Smooth muscle cell (in vitro differentiated cells): ENCODE data around the gene HECTD2. TPM values are rescaled to one million over a fixed set of nuclear protein-coding genes. Genes with fewer than 3 reads are reported as not detected.

Source experiments
- DNase-seq: peaks from one replicate; lab custom pipeline; 2025; ENCODE audit not compliant: unreplicated experiment; lab: John Stamatoyannopoulos, UW
- H2AFZ ChIP-seq: fragments of 200-600 bp; sonication (generic); 2 replicates; pipeline ENCODE4 v1.6.0; 2016; ENCODE audit warnings: antibody characterized with exemption, low read depth, mild to moderate bottlenecking
- H3F3A ChIP-seq: fragments of 200-600 bp; sonication (generic); 2 replicates; pipeline ENCODE4 v1.6.0; 2017; ENCODE audit warnings: antibody characterized with exemption, low read depth
- H3K27ac ChIP-seq: fragments of 200-600 bp; sonication (generic); 2 replicates; pipeline ENCODE4 v1.5.1; 2016; ENCODE audit warnings: low read depth, mild to moderate bottlenecking
- H3K27me3 ChIP-seq: fragments of 200-600 bp; sonication (generic); 2 replicates; pipeline ENCODE4 v1.6.1; 2016; ENCODE audit warnings: low read depth, mild to moderate bottlenecking
- H3K36me3 ChIP-seq: fragments of 200-600 bp; sonication (generic); 2 replicates; pipeline ENCODE4 v1.5.1; 2016; ENCODE audit warnings: low read depth
- H3K4me1 ChIP-seq: fragments of 200-600 bp; sonication (generic); 2 replicates; pipeline ENCODE4 v1.5.1; 2016; ENCODE audit warnings: low read depth
- H3K4me2 ChIP-seq: fragments of 200-600 bp; sonication (generic); 2 replicates; pipeline ENCODE4 v1.6.0; 2016; ENCODE audit warnings: mild to moderate bottlenecking
- H3K4me3 ChIP-seq: fragments of 200-600 bp; sonication (generic); 2 replicates; pipeline ENCODE4 v1.5.1; 2016; ENCODE audit warnings: mild to moderate bottlenecking
- H3K79me2 ChIP-seq: fragments of 200-600 bp; sonication (generic); 2 replicates; pipeline ENCODE4 v1.6.0; 2016; ENCODE audit warnings: low read depth, mild to moderate bottlenecking
- H3K9ac ChIP-seq: fragments of 200-600 bp; sonication (generic); 2 replicates; pipeline ENCODE4 v1.6.0; 2016; ENCODE audit warnings: low read depth
- H3K9me3 ChIP-seq: fragments of 200-600 bp; sonication (generic); replicated peaks from 2 replicates; pipeline ENCODE4 v1.5.1; 2016; ENCODE audit warnings: low read depth
- H4K20me1 ChIP-seq: fragments of 200-600 bp; sonication (generic); 2 replicates; pipeline ENCODE4 v1.6.0; 2016; ENCODE audit warnings: low read depth
- whole genome bisulfite sequencing: methylation state at CpG from one replicate; pipeline ENCODE4 v1.1.7; 2016; ENCODE audit warnings: low lambda C conversion rate; 5-methylcytosine and 5-hydroxymethylcytosine counted together
- polyA plus RNA-seq: library from polyadenylated mRNA; unstranded; fragments of >200 nt; fragmentation: Nextera tagmentation; extraction: Ambion mirVana; gene quantifications from 2 replicates; pipeline ENCODE4 v1.2.1, GENCODE V29; 2016
- total RNA-seq: library from RNA; depleted of rRNA; stranded (reverse); fragments of >200 nt; gene quantifications from 2 replicates; pipeline ENCODE4 v1.2.3, GENCODE V29; 2014
- TF ChIP-seq, protein P1 (sequence below): fragments of 200-600 bp; sonication (generic); IDR thresholded peaks from 2 replicates; pipeline ENCODE4 v1.5.1; 2017; ENCODE audit warnings: borderline replicate concordance, mild to moderate bottlenecking, antibody characterized with exemption; ENCODE audit not compliant: insufficient read depth, poor library complexity, severe bottlenecking

Gene HECTD2
- total and polyA plus RNA-seq, 2 experiments from 2014 or later: 4.4 to 12.7 TPM

DNA sequence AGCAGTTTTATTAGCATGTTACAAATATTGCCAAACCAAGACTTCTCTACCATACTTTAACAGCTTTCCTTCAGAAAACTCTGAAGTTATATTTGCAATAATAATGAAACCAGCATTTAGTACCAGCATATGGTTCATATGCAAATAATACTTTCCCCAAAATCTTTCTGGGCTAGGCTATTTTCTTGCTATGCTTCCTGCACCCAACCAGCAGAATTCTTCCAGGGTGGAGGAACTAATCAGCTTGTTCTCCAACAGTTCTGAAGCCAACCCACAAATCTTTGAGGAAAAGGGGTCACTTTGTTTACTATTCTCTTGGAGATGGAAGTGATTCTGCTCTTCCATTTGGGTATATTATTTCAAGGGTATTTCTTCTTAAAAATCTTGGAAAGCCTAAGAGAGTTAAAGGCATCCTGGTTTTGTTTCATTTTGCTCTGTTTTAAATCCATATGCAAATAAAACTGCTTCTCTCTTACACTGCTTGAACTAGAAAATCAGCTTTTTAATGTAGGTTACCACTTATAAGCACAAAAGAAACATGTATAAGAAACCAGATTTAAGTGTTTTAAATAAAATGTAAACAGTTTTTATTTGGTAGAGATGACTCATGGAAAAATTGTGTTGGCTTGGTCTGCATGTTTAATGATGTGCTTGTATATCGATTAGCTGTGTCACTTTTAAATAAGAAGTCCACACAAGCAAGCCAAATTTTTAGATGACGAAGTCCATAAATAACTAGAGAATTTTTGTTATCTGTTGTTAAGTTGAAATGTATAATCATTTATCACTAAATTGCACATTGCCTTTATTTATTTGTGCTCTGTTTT is 103.7 kb downstream of the HECTD2 start:
- Histone ChIP-seq H3K27me3 (no peaks in the 10 kb centered on the region), H3K4me3 (no peak overlapping the region), H3F3A (peaks cover 12% of the 10 kb centered on the region), H4K20me1 (no peaks in the 10 kb centered on the region), H3K27ac (peak overlapping the region; percentile 88), H3K4me1 (peaks cover 7% of the 10 kb centered on the region), H3K4me2 (peak overlapping the region; percentile 61), H3K36me3 (peaks cover 6% of the 10 kb centered on the region), H2AFZ (peak overlapping the region; percentile 8), H3K9ac (no peak overlapping the region), H3K79me2 (no peaks in the 10 kb centered on the region), H3K9me3 (no peaks in the 10 kb centered on the region)
- TF ChIP-seq, protein P1, sequence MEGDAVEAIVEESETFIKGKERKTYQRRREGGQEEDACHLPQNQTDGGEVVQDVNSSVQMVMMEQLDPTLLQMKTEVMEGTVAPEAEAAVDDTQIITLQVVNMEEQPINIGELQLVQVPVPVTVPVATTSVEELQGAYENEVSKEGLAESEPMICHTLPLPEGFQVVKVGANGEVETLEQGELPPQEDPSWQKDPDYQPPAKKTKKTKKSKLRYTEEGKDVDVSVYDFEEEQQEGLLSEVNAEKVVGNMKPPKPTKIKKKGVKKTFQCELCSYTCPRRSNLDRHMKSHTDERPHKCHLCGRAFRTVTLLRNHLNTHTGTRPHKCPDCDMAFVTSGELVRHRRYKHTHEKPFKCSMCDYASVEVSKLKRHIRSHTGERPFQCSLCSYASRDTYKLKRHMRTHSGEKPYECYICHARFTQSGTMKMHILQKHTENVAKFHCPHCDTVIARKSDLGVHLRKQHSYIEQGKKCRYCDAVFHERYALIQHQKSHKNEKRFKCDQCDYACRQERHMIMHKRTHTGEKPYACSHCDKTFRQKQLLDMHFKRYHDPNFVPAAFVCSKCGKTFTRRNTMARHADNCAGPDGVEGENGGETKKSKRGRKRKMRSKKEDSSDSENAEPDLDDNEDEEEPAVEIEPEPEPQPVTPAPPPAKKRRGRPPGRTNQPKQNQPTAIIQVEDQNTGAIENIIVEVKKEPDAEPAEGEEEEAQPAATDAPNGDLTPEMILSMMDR: no peak
- no peak for DNase-seq
- WGBS: 38% methylated on average over 2 of the region's 2 CpGs

DNA sequence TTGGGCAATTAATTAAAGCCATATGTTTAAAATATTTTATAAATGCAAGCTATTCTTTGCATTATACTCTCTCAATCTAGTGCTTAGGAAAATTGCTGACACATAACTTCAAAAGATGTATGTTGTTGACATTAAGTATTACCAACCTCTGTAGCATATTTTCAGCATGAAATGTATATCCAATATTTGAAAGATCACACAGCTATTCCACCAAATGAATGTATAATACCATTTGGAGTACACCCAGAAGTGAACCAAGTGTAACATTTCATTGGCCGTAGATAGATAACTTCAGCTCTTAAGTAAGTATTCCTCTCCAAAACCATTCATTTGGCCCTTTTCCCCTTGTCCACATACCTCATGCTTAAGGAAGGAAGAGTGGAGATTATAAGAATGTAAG is 104.6 kb downstream of the HECTD2 start:
- no peak overlapping the region for H3K4me3 ChIP-seq

DNA sequence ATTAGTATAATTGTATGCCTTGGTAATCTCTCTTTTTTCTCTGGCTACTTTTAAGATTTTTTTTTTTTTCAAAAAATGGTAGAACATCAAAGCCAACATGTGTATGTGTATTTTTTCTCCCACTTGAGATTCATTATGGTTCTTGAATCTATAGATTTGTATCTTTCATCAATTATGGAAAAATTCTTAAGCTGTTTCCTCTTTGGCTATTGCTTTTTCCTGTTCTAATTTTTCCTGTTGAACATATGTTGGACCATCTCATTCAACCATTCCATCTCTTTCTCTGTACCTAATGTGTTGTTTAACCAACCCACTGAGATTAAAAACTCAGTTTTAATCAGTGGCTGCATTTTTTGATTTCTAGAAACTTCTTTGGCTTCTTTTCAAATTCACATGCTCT is 107.2 kb downstream of the HECTD2 start:
- Histone ChIP-seq H2AFZ (no peak overlapping the region), H4K20me1 (no peaks in the 10 kb centered on the region), H3K4me3 (no peak overlapping the region), H3K4me2 (no peak overlapping the region), H3K27ac (no peak overlapping the region), H3K9me3 (no peaks in the 10 kb centered on the region), H3K79me2 (no peaks in the 10 kb centered on the region), H3K4me1 (peaks cover 4% of the 10 kb centered on the region), H3K9ac (no peak overlapping the region), H3K36me3 (peaks cover 6% of the 10 kb centered on the region), H3K27me3 (no peaks in the 10 kb centered on the region), H3F3A (no peaks in the 10 kb centered on the region)
- TF ChIP-seq, protein P1: no peak
- DNase-seq: no peak

More for the DNA sequence above, 104.6 kb downstream of the HECTD2 start:
- TF ChIP-seq, protein P1: no peak
- Histone ChIP-seq H3F3A (peaks cover 12% of the 10 kb centered on the region), H3K27ac (peak overlapping the region; percentile 88), H3K36me3 (peaks cover 6% of the 10 kb centered on the region), H3K4me1 (peaks cover 7% of the 10 kb centered on the region), H4K20me1 (no peaks in the 10 kb centered on the region), H3K27me3 (no peaks in the 10 kb centered on the region), H3K79me2 (no peaks in the 10 kb centered on the region), H3K9me3 (no peaks in the 10 kb centered on the region), H3K4me2 (no peak overlapping the region), H2AFZ (no peak overlapping the region), H3K9ac (no peak overlapping the region)
- 87% methylated on average over 1 of the region's 1 CpG for WGBS
- DNase-seq: no peak

DNA sequence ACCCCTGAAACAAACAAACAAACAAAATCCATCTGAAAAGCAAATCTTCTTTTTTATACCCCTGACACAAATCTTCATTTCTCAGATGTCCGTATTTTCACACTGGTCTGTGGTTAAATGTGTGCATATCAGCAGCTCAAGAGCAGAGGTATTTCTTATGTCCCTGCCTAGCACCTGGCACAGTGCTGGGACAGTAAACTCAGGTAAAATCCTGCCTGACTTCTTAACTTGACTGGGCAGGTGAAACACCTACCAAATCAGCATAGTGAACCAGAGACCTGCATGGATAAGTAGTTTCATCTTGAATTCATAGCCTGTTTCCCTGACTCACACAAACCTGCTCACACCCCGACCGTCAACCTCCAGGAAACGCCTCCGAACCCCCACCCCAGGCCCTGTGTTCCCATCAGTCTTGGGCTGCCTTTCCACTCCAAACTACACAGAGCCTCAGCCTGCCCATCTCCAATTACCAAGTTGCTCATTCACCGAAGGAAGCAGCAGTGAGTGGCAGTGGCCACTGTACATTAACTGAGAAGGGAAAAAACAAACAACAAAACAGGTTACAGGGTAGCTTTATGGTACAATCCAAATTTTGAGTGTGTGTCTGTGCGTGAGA is 109.9 kb downstream of the HECTD2 start:
- Histone ChIP-seq H3K27ac (no peak overlapping the region), H3K36me3 (peaks cover 6% of the 10 kb centered on the region), H3K9me3 (no peaks in the 10 kb centered on the region), H3K4me3 (no peak overlapping the region), H2AFZ (no peak overlapping the region), H3F3A (no peaks in the 10 kb centered on the region), H3K27me3 (no peaks in the 10 kb centered on the region), H4K20me1 (no peaks in the 10 kb centered on the region), H3K4me1 (no peaks in the 10 kb centered on the region), H3K79me2 (no peaks in the 10 kb centered on the region), H3K9ac (no peak overlapping the region), H3K4me2 (no peak overlapping the region)
- no peak for DNase-seq
- TF ChIP-seq, protein P1: no peak
- 94% methylated on average over 7 of the region's 7 CpGs for WGBS
